B cell (primary cell): ENCODE data around the gene KSR2.

Source experiments
- CTCF ChIP-seq: fragments of 200-600 bp; IDR thresholded peaks from one replicate; pipeline ENCODE4 v1.8.0; 2022; ENCODE audit warnings: antibody characterized with exemption, mild to moderate bottlenecking
- EZH2 ChIP-seq: IDR thresholded peaks from 2 replicates; pipeline ENCODE4 v1.6.1; 2012; ENCODE audit warnings: borderline replicate concordance, low read depth, mild to moderate bottlenecking, moderate library complexity, low read length; ENCODE audit not compliant: insufficient read depth, poor library complexity, severe bottlenecking

- TF ChIP-seq CTCF (no peak), EZH2 (no peak)
These were observed 108.7 kb downstream of the KSR2 start for GRCh38 chr12:117860111-117860510.
